ENCODE results near the gene SRRD. TPM values are rescaled to one million over a fixed set of nuclear protein-coding genes. Genes with fewer than 3 reads are reported as not detected.
"Not testable (repeated sequence)": the region's sequence is repeated elsewhere in the genome, so short reads cannot be mapped to it uniquely, and the experiment has no call there.

Gene SRRD
- total RNA-seq, 1 experiment from 2014 or later = 43.5 TPM

DNA sequence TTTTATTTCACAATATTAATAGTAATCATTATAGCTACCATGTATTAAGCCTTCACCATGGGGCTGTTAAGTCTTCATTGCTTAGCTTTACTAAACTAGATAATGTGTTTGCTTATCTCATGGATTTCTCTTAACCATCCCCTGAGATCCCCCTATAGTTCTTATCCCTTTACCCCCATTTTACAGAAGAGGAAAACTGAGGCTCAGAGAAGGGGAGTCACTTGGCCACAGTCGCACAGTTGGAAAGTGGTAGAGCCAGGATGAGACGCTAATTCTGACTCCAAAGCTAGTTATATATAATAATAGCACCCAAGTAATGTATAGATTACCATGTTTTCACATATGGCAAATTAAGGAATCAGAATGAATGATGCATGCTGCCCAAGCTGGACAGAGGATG is 38.3 kb downstream of the SRRD start:
- no peak overlapping the region for H3K9ac ChIP-seq (ENCODE audit: low read length)
- H3K4me1 ChIP-seq (ENCODE audit: low read length) = no peaks in the 10 kb centered on the region; the same call in 1 of the 2 replicates
- H4K20me1 ChIP-seq (ENCODE audit: insufficient read depth, low read depth, low read length) = no peaks in the 10 kb centered on the region
- H3K4me2 ChIP-seq (ENCODE audit: low read depth, low read length, poor library complexity, severe bottlenecking) = no peak overlapping the region
- no peaks in the 10 kb centered on the region for H3K27me3 ChIP-seq (ENCODE audit: low read length)
- H3K9me2 ChIP-seq (replicated peaks; ENCODE audit: insufficient read depth, low read length) = no peaks in the 10 kb centered on the region
- peaks cover 22% of the 10 kb centered on the region for H3K36me3 ChIP-seq (ENCODE audit: insufficient read depth, low read length)
- H3K9me3 ChIP-seq (ENCODE audit: low read length) = no peaks in the 10 kb centered on the region
- no peak overlapping the region for H3K27ac ChIP-seq (ENCODE audit: low read length)
- no peak overlapping the region for H3K4me3 ChIP-seq (ENCODE audit: low read length)
- no peak overlapping the region for H2AFZ ChIP-seq (ENCODE audit: low read length)
- no peak for DNase-seq
- no peaks in the 10 kb centered on the region for H3K79me2 ChIP-seq (ENCODE audit: low read length)

GRCh38 chr22:26522592-26522991 is 38.9 kb downstream of the SRRD start:
- Histone ChIP-seq H3K27ac (ENCODE audit: low read length) (no peak overlapping the region), H3K4me3 (ENCODE audit: low read length) (no peak overlapping the region), H3K4me2 (ENCODE audit: low read depth, low read length, poor library complexity, severe bottlenecking) (no peak overlapping the region), H2AFZ (ENCODE audit: low read length) (no peak overlapping the region), H3K27me3 (ENCODE audit: low read length) (no peaks in the 10 kb centered on the region), H3K36me3 (ENCODE audit: insufficient read depth, low read length) (peaks cover 22% of the 10 kb centered on the region), H3K4me1 (ENCODE audit: low read length) (peaks cover 4% of the 10 kb centered on the region), H3K79me2 (ENCODE audit: low read length) (no peaks in the 10 kb centered on the region), H3K9ac (ENCODE audit: low read length) (no peak overlapping the region), H3K9me2 (replicated peaks; ENCODE audit: insufficient read depth, low read length) (no peaks in the 10 kb centered on the region), H3K9me3 (ENCODE audit: low read length) (no peaks in the 10 kb centered on the region), H4K20me1 (ENCODE audit: insufficient read depth, low read depth, low read length) (no peaks in the 10 kb centered on the region)
- DNase-seq = no peak

GRCh38 chr22:26524870-26525269 is 41.2 kb downstream of the SRRD start:
- H3K9me3 ChIP-seq (ENCODE audit: low read length) = no peaks in the 10 kb centered on the region
- no peak overlapping the region for H3K4me2 ChIP-seq (ENCODE audit: low read depth, low read length, poor library complexity, severe bottlenecking)
- H3K36me3 ChIP-seq (ENCODE audit: insufficient read depth, low read length) = peaks cover 23% of the 10 kb centered on the region
- H3K4me1 ChIP-seq (ENCODE audit: low read length) = peaks cover 12% of the 10 kb centered on the region
- H3K9ac ChIP-seq (ENCODE audit: low read length) = no peak overlapping the region
- peak overlapping the region; percentile 17; the same call in 1 of the 2 replicates for H3K27ac ChIP-seq (ENCODE audit: low read length)
- DNase-seq = no peak
- no peaks in the 10 kb centered on the region for H3K9me2 ChIP-seq (replicated peaks; ENCODE audit: insufficient read depth, low read length)
- H3K27me3 ChIP-seq (ENCODE audit: low read length) = no peaks in the 10 kb centered on the region
- H4K20me1 ChIP-seq (ENCODE audit: insufficient read depth, low read depth, low read length) = no peaks in the 10 kb centered on the region
- no peaks in the 10 kb centered on the region for H3K79me2 ChIP-seq (ENCODE audit: low read length)
- no peak overlapping the region for H2AFZ ChIP-seq (ENCODE audit: low read length)
- H3K4me3 ChIP-seq (ENCODE audit: low read length) = no peak overlapping the region

DNA sequence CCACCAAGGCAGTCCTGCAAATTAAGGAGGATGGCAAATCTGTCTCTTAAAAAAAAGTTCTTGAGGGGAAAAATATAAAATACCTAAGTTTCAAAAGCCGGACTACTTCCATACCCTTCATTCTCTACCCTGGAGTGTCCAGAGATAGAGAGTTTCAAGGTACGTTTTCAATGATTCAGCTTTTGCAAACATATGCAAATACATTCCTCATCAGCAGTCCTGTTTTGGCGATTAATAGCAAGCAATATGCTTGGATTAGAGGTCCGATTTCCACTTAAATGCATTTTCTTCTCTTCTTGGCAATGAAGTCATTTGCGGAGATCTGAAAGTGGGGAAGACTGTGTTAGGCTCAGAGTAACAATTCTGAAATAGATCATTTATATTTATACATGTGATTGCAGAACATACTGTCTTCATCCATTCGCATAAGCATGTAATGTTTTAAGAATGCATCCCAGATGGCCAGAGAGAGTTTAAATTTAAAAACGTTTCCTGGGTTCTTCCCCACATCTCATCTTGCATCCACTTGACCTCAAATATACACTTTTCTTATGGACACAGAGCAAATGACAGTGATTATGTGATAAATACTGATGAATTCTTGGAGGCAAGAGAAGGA is 42.4 kb downstream of the SRRD start:
- H3K27me3 ChIP-seq (ENCODE audit: low read length) = no peaks in the 10 kb centered on the region
- H3K27ac ChIP-seq (ENCODE audit: low read length) = peak overlapping the region; percentile 15; the same call in 1 of the 2 replicates
- no peaks in the 10 kb centered on the region for H3K9me3 ChIP-seq (ENCODE audit: low read length)
- peaks cover 30% of the 10 kb centered on the region for H3K36me3 ChIP-seq (ENCODE audit: insufficient read depth, low read length)
- no peaks in the 10 kb centered on the region for H4K20me1 ChIP-seq (ENCODE audit: insufficient read depth, low read depth, low read length)
- no peak overlapping the region for H3K4me3 ChIP-seq (ENCODE audit: low read length)
- H2AFZ ChIP-seq (ENCODE audit: low read length) = no peak overlapping the region
- no peaks in the 10 kb centered on the region for H3K79me2 ChIP-seq (ENCODE audit: low read length)
- H3K4me2 ChIP-seq (ENCODE audit: low read depth, low read length, poor library complexity, severe bottlenecking) = no peak overlapping the region
- H3K9me2 ChIP-seq (replicated peaks; ENCODE audit: insufficient read depth, low read length) = no peaks in the 10 kb centered on the region
- H3K9ac ChIP-seq (ENCODE audit: low read length) = no peak overlapping the region
- no peak for DNase-seq
- H3K4me1 ChIP-seq (ENCODE audit: low read length) = peaks cover 12% of the 10 kb centered on the region

DNA sequence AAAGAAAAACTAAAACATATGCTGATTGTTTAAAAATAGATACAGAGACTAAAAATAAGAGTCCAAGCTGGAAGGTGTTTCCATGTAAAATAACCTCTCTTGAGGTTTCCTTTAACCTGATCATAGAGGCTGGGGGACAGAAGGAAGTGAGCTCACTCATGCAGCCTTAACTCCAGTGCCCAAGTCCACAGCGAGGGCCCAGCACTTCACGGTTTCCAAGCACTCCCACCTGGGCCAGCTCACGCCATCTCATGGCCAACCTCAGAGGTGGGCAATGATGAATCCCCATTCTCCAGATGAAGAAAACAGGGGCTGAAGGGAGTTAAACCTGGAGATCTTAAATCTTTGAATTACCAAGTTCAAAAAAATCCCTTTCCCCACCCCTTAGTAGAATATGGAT is 43.5 kb downstream of the SRRD start:
- peak overlapping the region; percentile 32; the same call in 1 of the 2 replicates for H3K27ac ChIP-seq (ENCODE audit: low read length)
- H3K4me1 ChIP-seq (ENCODE audit: low read length) = peaks cover 12% of the 10 kb centered on the region
- no peaks in the 10 kb centered on the region for H3K27me3 ChIP-seq (ENCODE audit: low read length)
- no peak overlapping the region for H3K4me2 ChIP-seq (ENCODE audit: low read depth, low read length, poor library complexity, severe bottlenecking)
- H4K20me1 ChIP-seq (ENCODE audit: insufficient read depth, low read depth, low read length) = no peaks in the 10 kb centered on the region
- peaks cover 32% of the 10 kb centered on the region for H3K36me3 ChIP-seq (ENCODE audit: insufficient read depth, low read length)
- no peak overlapping the region for H2AFZ ChIP-seq (ENCODE audit: low read length)
- H3K9ac ChIP-seq (ENCODE audit: low read length) = no peak overlapping the region
- H3K79me2 ChIP-seq (ENCODE audit: low read length) = no peaks in the 10 kb centered on the region
- DNase-seq = no peak
- no peak overlapping the region for H3K4me3 ChIP-seq (ENCODE audit: low read length)
- no peaks in the 10 kb centered on the region for H3K9me3 ChIP-seq (ENCODE audit: low read length)
- H3K9me2 ChIP-seq (replicated peaks; ENCODE audit: insufficient read depth, low read length) = no peaks in the 10 kb centered on the region

- H3K36me3 ChIP-seq (ENCODE audit: insufficient read depth, low read length) = peaks cover 37% of the 10 kb centered on the region
- H3K27ac ChIP-seq (ENCODE audit: low read length) = peak overlapping the region; percentile 32; the same call in 1 of the 2 replicates
- no peaks in the 10 kb centered on the region for H3K27me3 ChIP-seq (ENCODE audit: low read length)
Observed at GRCh38 chr22:26527574-26528465, 44.1 kb downstream of the SRRD start.

DNA sequence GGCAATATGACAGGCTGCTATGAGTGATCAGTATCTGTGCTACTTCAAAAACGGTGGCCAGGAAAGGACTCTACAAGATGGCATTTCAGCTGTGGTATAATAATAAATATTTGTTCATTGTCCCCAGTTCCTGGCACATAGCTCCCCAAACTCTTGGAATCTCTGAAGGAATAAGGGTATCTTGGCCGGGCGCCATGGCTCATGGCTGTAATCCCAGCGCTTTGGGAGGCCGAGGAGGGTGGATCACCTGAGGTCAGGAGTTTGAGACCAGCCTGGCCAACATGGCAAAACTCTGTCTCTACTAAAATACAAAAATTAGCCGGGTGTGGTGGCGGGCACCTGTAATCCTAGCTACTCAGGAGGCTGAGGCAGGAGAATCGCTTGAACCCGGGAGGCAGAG is 44.8 kb downstream of the SRRD start:
- H3K4me3 ChIP-seq (ENCODE audit: low read length); H3K9me3 ChIP-seq (ENCODE audit: low read length); H3K9me2 ChIP-seq (replicated peaks; ENCODE audit: insufficient read depth, low read length); H3K79me2 ChIP-seq (ENCODE audit: low read length); DNase-seq; H4K20me1 ChIP-seq (ENCODE audit: insufficient read depth, low read depth, low read length); H3K4me2 ChIP-seq (ENCODE audit: low read depth, low read length, poor library complexity, severe bottlenecking); H2AFZ ChIP-seq (ENCODE audit: low read length); H3K27me3 ChIP-seq (ENCODE audit: low read length); H3K27ac ChIP-seq (ENCODE audit: low read length); H3K9ac ChIP-seq (ENCODE audit: low read length): not testable (repeated sequence)
- H3K4me1 ChIP-seq (ENCODE audit: low read length) = peaks cover 18% of the 10 kb centered on the region
- peaks cover 36% of the 10 kb centered on the region for H3K36me3 ChIP-seq (ENCODE audit: insufficient read depth, low read length)

More at GRCh38 chr22:26527574-26528465, 44.1 kb downstream of the SRRD start:
- Histone ChIP-seq H3K9me2 (replicated peaks; ENCODE audit: insufficient read depth, low read length) (no peaks in the 10 kb centered on the region), H4K20me1 (ENCODE audit: insufficient read depth, low read depth, low read length) (no peaks in the 10 kb centered on the region), H3K79me2 (ENCODE audit: low read length) (peaks cover 3% of the 10 kb centered on the region; the same call in 1 of the 2 replicates), H3K4me1 (ENCODE audit: low read length) (peaks cover 12% of the 10 kb centered on the region), H3K9me3 (ENCODE audit: low read length) (no peaks in the 10 kb centered on the region), H3K9ac (ENCODE audit: low read length) (no peak overlapping the region), H3K4me3 (ENCODE audit: low read length) (no peak overlapping the region), H3K4me2 (ENCODE audit: low read depth, low read length, poor library complexity, severe bottlenecking) (no peak overlapping the region), H2AFZ (ENCODE audit: low read length) (no peak overlapping the region)
- no peak for DNase-seq

DNA sequence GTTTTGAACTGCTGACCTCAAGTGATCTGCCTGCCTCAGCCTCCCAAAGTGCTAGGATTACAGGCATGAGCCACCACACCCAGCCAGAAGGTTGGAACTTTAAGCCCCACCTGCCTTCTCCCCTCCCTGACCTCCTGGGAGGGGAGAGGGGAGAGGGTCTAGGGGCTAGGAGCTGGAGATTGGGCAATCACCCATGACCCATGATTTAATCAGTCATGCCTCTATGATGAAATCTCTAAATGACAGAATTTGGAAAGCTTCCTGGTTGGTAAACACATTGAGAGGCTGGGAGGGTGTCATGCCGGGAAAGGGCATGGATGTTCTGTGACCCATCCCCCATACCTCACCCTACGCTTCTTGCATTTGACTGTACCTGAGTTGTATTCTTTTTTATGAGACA is 45.7 kb downstream of the SRRD start:
- H3K36me3 ChIP-seq (ENCODE audit: insufficient read depth, low read length) = peaks cover 30% of the 10 kb centered on the region; the same call in 1 of the 2 replicates
- H3K79me2 ChIP-seq (ENCODE audit: low read length) = peaks cover 11% of the 10 kb centered on the region
- H3K9me3 ChIP-seq (ENCODE audit: low read length) = no peaks in the 10 kb centered on the region
- H3K4me2 ChIP-seq (ENCODE audit: low read depth, low read length, poor library complexity, severe bottlenecking) = no peak overlapping the region
- H3K9ac ChIP-seq (ENCODE audit: low read length) = no peak overlapping the region
- no peaks in the 10 kb centered on the region for H4K20me1 ChIP-seq (ENCODE audit: insufficient read depth, low read depth, low read length)
- H3K4me3 ChIP-seq (ENCODE audit: low read length) = no peak overlapping the region
- peaks cover 26% of the 10 kb centered on the region for H3K4me1 ChIP-seq (ENCODE audit: low read length)
- H3K27me3 ChIP-seq (ENCODE audit: low read length) = no peaks in the 10 kb centered on the region
- no peak for DNase-seq
- no peaks in the 10 kb centered on the region for H3K9me2 ChIP-seq (replicated peaks; ENCODE audit: insufficient read depth, low read length)
- H2AFZ ChIP-seq (ENCODE audit: low read length) = no peak overlapping the region
- no peak overlapping the region for H3K27ac ChIP-seq (ENCODE audit: low read length)
